Activated naive CD4-positive, alpha-beta T cell treated with Interleukin-2 at 50 U/mL for 16 hours (primary cell): ENCODE data around the gene TCIRG1.

Source experiments
- DNase-seq: peaks from one replicate; pipeline ENCODE4 v3.0.0-alpha.2; 2020

TCIRG1 gene

DNA sequence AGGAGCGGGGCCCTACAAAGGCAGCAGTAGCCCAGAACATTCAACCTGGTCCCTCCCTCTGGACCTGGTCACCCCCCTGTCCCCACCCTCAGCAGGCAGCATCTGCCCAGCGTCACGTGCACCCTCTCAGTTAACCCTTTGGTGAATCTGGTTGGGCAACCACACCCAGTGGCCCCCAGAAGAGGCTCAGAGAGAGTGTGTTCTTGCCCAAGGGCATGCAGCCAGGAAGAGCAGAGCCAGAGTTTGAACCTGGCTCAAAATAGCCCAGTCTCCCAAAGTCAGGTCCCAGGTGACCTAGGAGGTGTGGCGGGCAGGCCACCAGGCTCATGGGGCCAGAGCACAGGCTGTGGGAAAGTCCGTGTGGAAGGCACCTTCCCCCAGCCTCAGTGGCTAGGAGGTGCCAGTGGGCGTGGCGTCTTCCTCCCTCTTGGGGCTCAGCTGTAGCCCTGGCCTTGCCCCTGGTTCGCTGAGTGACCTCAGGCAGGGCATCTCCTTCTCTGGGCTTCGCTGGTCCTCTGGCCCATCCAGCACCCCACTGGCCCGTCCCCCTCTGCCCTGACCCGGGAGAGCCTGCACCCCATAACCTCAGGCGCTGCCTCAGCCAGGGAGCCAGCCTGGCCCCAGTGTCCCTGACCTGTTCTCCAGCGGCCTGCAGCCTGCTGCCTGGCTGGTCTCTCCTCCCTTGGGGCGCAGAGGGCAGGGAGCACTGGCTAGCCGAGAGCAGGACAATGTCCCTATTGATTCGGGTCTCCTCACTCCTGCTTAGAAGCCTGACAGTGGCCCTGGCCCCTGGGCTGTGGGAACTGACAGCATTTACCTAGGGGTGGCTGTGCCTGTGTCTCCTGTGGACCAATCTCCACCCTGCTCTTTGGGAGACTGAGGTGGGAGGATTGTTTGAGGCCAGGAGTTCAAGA is 21.7 kb upstream of the TCIRG1 start:
- no peak for DNase-seq

DNA sequence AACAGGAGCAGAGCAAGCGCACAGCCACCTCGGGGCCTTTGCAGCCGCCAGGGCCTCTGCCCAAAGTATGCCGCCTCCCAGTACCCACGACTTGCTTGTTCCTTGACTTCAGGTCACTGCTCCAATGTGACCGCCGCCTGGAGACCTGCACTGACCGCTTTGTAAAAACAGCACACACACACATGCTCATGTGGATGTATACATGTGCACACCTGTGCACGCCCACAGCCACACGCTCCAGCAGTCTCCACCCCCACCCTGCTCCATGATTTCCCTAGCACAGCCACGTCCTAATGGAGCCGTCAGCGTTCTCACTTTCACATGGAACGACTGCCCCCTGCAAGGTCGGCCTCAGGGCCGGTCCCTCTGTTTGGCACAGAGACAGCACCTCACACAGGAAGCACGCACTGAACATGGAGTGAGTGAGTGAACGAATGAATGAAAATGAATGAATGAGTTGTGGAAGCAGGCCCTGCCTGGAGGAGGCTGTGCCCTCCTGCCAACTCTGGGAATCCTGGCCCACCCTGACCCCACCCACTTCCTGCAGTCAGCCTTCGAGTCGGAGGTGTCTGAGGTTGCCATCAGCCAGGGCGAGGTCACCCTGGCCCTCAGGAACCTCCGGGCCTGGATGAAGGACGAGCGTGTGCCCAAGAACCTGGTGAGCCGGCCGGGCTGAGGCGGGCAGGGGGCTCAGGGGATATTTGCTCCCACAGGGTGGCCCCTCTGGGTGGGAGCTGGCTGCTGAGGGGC is 20.7 kb upstream of the TCIRG1 start:
- DNase-seq = no peak

DNA sequence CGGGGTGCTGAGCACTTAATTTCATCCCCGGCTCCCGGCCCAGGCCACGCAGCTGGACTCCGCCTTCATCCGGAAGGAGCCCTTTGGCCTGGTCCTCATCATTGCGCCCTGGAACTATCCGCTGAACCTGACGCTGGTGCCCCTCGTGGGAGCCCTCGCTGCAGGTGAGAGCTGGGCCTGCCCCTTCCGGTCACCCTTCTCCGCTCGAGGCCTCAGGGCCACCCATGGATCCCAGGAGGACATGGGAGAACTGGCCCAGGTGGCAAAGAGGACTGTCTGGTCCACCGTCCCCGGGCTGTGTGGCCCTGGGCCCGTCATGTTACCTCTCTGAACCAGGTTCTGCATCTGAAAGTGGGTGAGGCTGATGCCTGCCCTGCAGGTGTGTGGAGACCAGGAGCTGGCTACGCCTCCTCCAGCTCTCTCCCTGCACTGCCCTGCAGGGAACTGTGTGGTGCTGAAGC is 20.1 kb upstream of the TCIRG1 start:
- DNase-seq = no peak

DNA sequence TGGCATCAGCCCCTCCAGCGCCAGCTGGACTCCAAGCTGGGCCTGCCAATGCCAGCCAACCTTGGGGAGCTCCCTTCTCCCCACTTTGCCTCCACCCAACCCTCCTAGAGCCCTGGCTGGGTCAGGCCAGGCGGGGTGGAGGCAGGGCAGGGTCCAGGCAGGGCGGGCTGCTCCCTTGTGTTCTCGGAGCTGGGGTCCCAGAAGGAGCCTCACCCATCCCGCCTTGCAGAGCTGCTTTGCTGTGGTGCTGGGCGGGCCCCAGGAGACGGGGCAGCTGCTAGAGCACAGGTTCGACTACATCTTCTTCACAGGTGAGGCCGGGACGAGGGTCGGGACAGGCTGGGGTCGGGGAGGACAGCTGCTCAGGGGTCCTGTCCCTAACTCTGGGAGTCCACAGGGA is 19.3 kb upstream of the TCIRG1 start:
- no peak for DNase-seq

DNA sequence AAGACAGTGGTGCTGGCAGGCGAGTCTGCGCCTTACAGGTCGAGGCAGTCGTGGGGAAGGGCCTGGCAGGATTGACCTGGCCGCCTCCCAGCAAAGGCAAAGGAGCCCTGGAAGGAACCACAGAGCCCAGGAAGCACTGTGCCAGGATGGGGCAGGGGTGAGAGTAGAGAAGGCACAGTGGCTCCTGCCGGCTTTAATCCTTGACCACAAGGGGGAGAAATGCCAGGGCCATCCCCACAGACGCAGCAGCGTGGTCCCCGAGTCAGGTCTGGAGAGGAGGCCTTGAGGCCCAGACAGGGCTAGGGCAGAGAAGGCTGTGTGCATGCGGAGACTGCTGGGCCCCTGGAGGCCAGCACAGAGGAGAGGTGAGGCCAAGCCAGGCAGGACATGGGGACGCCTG is 18.2 kb upstream of the TCIRG1 start:
- DNase-seq = no peak

DNA sequence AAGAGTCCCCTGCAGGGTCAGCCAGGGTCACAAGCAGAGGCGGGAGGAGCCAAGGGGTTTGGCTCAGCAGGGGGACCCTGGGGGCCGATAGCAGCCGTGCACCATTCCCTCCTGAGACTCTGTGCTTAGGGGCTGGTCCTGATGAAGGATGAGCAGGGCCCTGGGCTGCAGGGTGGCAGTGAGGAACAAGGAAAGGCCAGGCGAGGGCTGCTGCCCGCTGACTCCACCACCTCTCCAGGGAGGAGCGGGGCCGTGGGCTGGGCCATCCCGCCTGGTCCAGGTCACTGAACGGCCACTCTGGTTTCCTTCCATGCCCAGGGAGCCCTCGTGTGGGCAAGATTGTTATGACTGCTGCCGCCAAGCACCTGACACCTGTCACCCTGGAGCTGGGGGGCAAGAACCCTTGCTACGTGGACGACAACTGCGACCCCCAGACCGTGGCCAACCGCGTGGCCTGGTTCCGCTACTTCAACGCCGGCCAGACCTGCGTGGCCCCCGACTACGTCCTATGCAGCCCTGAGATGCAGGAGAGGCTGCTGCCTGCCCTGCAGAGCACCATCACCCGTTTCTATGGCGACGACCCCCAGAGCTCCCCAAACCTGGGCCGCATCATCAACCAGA is 17.5 kb upstream of the TCIRG1 start:
- DNase-seq = no peak

DNA sequence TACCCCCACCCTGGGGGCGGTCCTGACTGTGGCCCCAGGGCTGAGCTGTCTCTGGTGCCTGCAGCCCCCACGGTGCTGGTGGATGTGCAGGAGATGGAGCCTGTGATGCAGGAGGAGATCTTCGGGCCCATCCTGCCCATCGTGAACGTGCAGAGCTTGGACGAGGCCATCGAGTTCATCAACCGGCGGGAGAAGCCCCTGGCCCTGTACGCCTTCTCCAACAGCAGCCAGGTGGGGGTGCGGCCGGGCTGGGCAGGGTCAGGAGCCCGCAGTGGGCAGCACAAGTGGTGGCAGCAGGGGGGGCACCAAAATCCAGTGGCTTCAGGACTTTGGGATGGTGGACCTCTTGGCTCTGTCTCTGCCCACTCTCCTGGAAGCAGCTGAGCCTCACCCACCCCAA is 16.3 kb upstream of the TCIRG1 start:
- DNase-seq = no peak

DNA sequence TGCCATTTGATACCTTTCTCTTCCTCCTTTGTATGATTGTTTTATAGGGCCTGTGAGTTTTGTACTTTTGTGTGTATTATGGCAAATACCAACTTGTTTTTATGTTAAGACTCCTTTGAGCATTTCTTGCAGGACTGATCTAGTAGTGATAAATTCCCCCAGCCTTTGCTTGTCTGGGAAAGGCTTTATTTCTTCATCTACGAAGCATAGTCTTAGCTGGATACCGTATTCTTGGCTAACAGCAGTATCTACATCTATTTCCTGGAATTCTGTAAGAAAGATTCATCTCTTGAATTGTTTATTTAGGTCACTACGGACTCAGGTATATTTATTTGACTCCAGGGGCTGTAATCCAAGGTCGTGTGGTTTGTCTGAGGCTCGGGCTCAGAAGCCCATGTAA is 14.3 kb upstream of the TCIRG1 start:
- no peak for DNase-seq

DNA sequence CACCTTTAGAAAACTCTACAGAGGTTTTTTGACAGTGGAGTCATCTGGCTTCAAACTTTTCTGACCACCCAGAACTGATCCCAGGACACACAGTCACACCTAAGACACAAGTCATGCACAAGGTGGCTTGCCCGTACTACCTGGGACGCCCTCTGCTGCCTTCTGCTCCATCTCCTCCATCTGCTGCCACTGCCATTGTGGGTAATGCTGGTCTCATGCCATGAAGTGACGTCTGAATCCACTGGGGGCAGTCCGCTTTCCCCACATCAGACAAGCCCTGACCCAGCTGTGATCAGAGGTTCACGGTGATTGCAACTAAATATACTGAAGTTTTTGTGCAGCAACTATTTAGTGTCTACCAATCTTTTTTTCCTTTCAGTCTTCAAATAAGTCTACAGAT is 13.8 kb upstream of the TCIRG1 start:
- DNase-seq = no peak

DNA sequence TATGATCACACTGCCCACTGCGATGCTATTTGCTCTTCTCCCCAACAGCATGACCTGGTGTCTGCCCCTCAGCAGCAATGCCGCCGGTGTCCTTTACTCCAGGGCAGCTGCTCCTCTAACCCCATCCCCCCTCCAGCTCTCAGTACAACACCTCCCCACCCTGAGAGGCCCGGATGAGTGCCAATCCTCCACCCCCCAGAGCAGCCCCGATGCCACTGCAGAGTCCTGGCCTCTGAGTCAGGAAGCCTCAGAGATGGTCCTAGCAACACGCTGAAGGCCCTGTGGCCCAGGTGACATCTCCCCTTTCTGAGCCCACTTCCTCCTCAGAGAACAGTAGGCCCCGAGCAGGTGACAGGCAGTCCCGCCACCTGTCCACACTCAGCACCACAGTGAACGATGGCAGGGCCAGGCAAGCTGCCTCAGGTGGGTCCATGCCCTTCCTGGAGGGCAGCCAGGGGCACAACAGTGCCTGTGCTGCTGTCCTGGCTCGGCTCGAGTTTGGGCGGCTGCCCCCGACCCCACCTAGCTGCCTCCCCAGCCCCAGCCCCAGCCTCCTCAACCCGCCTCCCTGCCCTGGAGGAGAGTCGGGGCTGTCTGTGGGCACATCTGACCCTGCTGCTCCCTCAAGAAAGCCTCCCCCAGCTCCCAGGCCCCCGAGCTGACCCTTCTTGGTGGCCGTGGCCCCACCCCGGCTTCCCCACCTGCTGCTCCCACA is 12.3 kb upstream of the TCIRG1 start:
- no peak for DNase-seq

DNA sequence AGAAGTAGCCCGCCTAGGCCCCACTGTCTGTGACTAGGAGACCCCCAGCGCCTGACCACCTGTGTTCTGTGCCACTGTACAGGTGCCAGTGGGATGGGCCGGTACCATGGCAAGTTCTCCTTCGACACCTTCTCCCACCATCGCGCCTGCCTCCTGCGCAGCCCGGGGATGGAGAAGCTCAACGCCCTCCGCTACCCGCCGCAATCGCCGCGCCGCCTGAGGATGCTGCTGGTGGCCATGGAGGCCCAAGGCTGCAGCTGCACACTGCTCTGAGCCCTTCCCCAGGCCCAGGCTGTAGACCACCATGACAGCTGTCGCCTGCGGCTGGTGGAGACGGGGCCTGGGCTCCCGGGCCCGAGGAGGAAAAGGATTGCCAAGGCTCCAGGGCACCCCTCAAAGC is 11.2 kb upstream of the TCIRG1 start:
- DNase-seq = no peak

DNA sequence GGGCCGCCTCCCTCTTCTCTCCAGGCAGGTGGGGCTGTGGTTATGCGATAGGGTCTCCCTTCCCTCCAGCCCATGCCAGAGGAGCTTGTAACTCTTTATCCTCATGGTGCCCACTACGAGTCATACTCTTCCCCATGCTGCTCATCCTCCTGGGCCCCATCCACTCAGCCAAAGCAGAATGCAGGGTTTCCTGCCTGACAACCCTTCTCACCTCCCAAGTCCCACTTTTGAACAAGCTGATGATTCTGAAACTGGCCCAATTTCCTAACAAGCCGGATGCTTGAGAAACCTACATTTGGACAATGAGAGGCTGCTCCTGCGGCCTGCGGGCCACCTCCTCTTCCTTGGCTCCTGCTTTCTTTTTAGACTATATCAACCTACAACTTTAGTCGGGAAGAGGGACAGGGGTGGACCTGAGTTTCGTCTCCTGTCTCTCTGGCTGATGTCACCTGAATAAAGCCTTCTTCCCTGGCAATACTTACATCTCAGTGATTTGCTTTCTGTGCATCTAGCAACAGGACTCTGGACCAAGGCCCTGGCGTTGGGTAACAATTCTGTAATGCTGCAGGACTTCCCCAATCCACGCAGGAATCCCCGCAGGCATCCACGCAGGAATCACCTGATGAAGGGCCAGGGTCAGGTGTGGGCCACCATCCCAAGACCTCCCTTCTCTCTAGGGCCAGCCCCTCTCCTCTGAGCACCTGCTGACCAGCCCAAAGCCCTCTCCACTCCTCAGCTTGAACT is 9.9 kb upstream of the TCIRG1 start:
- DNase-seq = no peak

DNA sequence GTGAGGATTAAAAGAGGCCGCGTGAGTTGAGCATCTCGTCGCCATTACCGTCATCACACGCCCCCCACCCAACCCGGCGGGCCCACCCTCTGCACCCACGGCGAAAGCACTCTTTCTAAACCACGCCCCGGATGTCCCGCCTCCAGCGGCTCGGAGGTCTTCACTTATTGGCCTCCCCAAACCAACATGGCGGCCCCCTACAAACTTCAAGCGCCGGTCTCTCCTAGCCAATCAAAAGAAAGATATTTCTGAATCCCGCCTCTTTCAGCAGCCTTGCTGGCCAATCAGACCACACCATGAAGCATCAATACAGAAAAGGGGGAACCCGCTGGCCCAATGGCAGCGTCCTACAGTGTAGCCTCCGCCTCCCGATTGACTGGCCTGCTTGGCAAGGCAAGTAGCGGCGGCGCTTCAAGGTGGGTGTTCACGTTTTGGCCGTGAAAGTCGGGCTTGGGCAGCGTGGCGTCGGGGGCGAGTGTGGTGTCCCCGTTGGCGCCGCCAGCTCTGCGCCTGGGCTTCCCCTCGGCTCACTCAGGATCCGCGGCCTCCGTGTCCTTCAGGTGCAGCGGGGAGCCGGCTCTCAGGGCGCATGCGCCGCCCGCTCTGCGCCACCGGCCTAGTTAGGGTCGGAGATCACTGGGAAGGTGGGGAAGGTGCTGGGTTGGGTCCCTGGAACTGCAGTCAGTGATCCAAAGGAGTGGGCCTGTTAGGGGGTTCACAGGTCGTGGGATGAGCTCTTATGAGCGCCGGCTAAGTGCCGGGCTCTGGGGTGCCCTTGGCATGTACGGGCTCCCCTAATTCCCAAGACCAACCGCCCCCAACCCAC is 8.3 kb upstream of the TCIRG1 start, which contains the start of gene NDUFS8:
Gene NDUFS8, plus strand, starts transcription at position 364 of the 826 bp plus-strand sequence. CDS start 1,471 bp downstream, outside the sequence.
- DNase-seq = peak; percentile 99

DNA sequence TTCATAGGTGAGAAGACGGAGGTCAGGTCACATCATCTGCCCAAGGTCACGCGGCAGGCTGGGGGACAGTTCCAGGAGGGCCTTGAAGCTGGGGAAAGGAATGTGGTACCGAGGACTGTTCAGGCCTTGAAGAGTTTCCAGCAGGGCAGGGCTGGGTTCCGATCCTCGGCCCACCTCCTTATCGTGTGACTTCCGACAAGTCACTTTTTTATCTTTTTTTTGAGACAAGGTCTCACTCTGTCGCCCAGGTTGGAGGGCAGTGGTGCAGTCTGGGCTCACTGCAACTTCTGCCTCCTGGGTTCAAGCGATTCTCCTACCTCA is 7.7 kb upstream of the TCIRG1 start:
- no peak for DNase-seq

DNA sequence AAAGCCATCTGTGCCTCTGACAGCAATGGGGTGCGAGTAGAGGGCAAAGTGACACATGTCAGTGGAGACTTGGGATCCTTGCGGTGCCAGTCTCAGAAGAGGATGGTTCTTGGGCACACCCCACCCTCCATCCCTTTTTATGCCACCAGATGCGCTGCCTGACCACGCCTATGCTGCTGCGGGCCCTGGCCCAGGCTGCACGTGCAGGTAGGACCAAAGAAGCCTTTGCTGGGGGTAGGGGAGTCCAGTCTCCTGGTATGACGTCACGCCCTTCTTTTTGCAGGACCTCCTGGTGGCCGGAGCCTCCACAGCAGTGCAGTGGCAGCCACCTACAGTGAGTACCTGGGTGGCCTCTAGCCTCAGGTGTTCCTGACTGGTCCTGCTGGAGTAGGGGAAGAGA is 6.8 kb upstream of the TCIRG1 start:
- no peak for DNase-seq

DNA sequence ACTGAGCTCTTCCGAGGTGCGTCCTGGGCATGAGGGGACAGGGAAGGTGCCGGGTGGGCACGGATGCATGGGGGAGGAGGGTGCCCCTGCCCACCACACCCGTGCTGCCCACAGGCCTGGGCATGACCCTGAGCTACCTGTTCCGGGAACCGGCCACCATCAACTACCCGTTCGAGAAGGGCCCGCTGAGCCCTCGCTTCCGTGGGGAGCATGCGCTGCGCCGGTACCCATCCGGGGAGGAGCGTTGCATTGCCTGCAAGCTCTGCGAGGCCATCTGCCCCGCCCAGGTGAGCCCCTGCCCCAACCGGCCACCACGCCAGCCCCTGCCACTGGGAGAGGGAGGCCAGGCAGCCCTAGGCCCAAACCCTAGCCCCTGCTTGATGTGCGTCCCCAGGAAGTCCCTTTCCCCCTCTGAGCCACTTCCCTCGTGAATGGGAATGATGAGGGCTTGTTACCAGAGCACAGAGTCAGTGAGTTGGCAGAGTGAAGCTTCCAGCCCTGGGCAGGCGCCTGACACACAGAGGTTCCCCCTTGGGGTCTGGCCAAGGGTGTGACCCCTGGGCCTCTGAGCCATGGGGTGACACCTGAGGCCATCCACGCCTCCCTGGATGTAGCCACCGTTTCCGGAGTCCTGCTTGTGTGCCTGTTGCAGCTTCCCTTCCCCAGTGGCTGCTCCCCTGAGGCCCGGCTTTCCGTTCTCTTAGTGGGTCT is 5.7 kb upstream of the TCIRG1 start:
- DNase-seq = no peak

DNA sequence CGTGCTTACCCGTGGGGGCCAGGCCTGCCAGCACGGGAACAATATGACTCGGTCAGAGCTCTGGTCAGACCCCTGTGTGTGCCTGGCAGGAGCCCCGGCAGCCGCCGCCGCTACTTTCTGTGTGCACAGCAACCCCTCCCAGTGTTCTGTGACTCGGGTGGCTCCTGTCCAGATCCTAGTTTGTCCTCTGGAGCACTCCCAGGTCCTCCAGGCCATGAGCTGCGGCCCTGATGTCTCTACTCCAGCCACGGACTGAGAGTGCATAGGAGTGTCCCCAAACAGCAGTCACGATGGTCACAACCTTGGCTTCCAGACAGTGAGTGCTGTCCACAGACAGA is 5.1 kb upstream of the TCIRG1 start:
- DNase-seq = no peak

DNA sequence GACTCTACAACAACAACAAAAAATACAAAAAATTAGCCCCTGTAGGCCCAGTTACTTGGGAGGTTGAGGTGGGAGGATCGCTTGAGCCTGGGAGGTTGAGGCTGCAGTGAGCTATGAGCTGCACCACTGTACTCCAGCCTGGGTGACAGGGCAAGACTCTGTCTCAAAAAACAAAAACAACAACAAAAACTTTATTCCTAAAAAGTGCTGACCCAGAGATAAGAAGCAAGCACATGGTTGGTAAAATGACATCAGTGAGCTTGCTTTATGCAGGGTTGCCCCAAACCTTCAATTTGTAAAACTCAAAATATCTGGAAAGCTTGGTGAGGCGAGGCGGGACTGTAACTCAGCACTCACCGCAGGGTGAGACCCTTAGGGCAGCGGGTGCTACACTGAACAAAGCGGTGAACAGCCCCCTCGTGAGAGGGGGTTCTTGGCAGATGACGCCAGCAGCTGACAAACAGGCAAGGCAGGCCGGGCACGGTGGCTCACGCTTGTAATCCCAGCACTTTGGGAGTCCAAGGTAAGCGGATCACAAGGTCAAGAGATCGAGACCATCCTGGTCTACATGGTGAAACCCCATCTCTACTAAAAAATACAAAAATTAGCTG is 3.5 kb upstream of the TCIRG1 start:
- DNase-seq = no peak

DNA sequence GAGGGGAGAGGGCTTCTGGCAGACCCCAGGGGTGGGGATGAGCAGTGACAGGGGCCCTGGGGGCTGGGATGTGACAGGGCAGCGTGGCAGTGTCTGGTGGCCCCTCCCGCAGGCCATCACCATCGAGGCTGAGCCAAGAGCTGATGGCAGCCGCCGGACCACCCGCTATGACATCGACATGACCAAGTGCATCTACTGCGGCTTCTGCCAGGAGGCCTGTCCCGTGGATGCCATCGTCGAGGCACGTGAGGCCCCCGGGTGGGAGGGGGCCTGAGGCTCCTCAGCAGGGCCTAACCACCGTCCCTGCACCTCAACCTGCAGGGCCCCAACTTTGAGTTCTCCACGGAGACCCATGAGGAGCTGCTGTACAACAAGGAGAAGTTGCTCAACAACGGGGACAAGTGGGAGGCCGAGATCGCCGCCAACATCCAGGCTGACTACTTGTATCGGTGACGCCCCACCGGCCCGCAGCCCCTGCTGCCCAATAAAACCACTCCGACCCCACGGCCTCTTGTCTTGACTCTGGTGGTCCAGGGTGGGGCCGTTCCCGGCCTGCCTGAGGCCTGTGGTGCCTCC is 2.6 kb upstream of the TCIRG1 start:
- no peak for DNase-seq

DNA sequence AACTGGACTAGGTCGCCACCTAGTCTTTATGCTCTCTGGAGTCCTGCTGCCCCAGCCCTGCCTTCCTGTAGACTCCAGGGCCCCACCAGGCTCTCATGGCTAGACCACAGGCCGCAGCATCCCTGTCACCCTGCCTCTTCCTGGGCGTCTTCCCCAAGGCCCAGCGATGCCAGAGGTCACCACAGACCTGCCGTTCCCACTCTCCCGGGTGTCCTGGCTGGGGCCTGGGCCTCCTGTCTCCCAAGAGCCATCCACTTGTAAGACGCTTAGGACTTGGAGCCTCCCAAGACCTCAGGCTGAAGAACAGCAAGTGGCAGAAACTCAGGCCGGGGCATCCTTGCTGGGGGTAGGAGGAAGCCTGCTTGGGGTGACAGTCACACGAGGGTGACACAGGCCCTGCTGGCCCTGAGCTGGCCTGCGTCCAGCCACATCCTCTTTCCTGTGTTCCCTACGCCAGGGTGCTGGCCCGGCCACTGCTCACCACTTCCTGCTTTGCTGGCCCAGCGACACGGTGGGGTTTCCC is 2.0 kb upstream of the TCIRG1 start:
- no peak for DNase-seq
